HG03175 (cell line): ENCODE measurements around the gene LGALS3BP.
"Not testable (repeated sequence)": the region's sequence is repeated elsewhere in the genome, so short reads cannot be mapped to it uniquely, and the experiment has no call there.

ENCODE experiments used
- ATAC-seq: cut with Tn5 transposase; IDR thresholded peaks from one replicate; pipeline ENCODE4 v1.9.1; 2021; ENCODE audit warnings: mild to moderate bottlenecking, moderate library complexity; ENCODE audit not compliant: unreplicated experiment

Gene LGALS3BP

GRCh38 chr17:78966123-78966813, 13.5 kb downstream of the LGALS3BP start:
- no peak for ATAC-seq

- ATAC-seq, result no peak
These were observed 14.2 kb downstream of the LGALS3BP start for GRCh38 chr17:78965491-78965924.

DNA sequence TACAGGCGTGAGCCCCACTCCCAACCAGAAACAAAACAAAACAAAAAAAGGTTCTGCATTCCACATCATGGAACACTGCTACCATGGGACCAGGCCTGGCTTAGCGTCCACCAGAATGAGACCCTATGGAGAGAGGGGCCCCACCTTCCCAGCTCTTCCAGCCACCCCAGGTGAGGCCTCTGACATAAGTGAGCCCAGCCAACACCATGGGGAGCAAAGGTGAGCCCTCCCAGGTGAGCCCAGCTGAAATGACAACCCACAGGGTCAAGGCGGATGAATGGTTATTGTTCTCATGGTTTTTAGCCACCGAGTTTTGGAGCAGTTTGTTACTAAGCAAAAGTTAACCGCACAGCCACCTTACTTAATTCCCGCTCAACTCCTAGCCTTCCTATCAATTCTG, 16.3 kb downstream of the LGALS3BP start:
- no peak for ATAC-seq

GRCh38 chr17:78962984-78963348, 16.8 kb downstream of the LGALS3BP start:
- not testable (repeated sequence) for ATAC-seq

- ATAC-seq, result no peak
These were observed 17.3 kb downstream of the LGALS3BP start for GRCh38 chr17:78962345-78962983.

DNA sequence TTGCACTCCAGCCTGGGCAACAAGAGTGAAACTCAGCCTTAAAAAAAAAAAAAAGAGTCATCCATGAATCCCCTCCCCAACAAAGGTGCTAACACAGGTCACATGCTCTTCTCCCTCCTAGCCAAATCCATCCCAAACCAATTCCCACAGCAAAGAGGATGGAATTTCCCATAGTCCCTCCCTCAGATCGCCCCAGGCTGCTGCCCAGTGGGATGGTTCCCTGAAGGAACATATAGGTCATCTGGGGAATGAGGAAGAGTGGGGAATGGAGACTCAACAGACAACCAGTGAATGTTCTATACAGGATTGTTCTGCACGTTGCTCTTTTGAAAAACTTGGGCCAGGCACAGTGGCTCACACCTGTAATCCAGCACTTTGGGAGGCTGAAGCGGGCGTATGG, 18.2 kb downstream of the LGALS3BP start:
- ATAC-seq, result no peak

- no peak for ATAC-seq
These were observed 18.8 kb downstream of the LGALS3BP start for GRCh38 chr17:78960928-78961327.

GRCh38 chr17:78959803-78960202, 19.9 kb downstream of the LGALS3BP start:
- ATAC-seq, result no peak

DNA sequence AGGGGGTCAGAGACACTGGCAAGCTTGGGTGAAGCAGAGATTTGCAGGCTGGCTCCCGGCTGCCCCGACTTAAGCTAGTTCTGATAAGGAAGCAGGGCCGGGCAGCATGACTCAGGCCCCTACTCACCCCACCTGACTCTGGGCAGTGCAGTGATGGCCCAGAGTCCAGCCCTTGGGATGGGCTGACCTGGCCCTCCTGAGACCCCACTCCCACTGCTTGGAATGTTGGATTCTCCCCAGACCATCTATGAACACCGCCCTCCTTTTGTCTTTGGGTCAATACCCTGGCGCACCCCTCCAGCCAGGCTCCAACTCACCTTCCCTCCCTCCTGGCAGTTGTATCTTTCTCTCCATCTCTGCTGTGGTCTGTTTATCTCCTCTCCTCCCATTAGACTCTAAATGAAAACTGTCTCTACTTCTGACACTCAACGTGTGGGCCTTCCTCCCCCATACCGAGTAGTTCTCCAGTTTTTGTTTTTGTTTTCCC, 21.0 kb downstream of the LGALS3BP start:
- ATAC-seq, result no peak

DNA sequence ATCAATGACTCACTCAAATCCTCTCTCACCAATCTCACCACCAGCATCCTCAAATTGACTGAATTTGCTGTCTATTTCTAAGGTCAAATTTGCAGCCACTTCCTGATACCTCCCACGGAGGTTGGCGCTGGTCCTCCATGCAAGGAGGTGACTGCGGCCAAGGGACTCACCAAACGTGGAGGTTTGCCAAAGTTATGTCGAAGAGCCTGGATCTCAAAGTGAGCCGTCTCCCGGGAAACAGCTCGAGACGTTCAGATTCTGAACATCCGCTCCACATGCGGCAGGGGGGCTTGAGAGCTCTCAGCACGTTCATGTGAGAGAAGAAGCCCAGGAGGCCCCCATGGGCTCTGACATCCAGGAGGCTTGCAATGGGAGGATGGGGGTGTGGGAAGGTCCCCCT, 22.6 kb downstream of the LGALS3BP start:
- ATAC-seq, result no peak

GRCh38 chr17:78956254-78956653, 23.5 kb downstream of the LGALS3BP start:
- ATAC-seq, result no peak

DNA sequence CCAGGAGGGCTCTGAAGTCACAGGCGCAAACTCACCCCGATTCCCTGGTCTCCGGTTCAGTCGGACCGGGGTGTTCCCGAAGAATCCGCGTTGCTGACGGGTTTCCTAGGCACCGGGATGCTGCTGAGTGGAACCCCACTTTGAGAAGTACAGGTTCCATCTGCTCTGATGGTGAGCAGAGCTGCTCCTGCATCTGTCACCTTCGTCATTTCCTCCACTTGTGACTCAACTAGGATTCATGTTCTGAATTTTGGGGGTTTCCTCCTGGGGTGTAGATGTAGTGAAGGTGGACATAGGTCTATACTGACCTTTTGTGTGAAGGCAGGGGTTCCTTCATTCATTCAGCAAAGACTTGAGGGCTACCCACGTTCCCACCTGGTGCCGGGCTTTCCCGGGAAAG, 25.0 kb downstream of the LGALS3BP start:
- ATAC-seq, result no peak

- ATAC-seq, result no peak
These were observed 26.1 kb downstream of the LGALS3BP start for GRCh38 chr17:78953356-78954350.

- ATAC-seq, result no peak
These were observed 27.0 kb downstream of the LGALS3BP start for GRCh38 chr17:78952706-78953105.

- ATAC-seq, result no peak
These were observed 27.7 kb downstream of the LGALS3BP start for GRCh38 chr17:78951967-78952551.

GRCh38 chr17:78950870-78951269, 28.9 kb downstream of the LGALS3BP start:
- no peak for ATAC-seq

DNA sequence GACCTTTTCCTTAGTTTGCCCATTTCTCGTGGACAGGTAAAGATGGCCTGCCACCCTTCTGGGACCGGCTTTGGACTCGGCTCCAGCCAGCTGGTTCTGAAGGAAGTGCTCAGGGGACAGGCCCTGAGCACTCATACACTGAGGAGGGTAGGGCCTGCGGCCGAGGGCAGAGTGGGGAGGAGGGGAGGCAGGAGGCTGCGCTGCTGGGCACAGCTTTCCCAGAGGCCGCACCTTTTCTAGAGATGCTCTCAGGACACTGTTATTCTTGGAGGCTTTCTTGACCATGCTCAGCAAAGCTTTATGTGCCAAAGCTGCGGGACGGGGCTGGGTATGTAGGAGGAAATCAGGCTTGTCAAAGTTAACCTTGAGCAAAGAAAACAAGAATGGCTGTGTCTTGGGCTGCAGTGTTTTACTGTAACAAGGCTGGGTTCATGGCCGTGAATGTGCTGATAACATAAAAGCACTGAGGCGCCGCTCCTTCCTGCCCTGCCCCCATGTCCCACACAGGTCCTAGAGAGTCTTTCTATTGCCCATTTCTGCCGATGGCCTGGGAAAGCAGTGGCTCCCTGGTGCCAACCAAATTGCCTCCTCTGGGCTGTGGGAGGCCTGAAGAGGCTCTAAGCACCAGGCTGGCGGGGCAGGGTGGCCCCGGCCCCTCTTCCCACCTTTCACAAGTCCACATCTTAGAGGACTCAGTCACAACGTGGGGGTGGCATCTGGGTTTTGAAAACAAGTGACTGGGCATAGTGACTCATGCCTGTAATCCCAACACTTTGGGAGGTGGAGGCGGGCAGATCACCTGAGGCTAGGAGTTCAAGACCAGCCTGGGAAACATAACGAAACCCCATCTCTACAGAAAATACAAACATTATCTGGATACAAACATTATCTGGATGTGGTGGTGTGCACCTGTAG, 32.2 kb downstream of the LGALS3BP start:
- ATAC-seq, result no peak

- ATAC-seq, result no peak
These were observed 33.1 kb downstream of the LGALS3BP start for GRCh38 chr17:78946631-78947030.

DNA sequence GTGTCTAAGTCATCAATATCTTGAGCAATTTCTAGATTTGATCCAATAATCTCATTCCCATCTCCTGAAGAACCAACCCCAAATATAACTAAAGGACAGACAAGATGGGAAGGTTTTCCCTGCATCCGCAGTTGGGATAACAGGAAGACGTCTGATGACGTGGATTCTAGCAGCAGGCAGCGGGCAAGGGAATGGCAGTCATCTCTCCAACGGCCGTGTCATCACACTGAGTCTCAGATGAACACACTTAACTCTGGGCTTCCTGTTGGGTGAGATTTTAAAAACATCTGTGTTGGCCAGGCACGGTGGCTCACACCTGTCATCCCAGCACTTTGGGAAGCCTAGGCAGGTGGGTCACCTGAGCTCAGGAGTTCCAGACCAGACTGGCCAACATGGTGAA, 33.6 kb downstream of the LGALS3BP start:
- no peak for ATAC-seq

DNA sequence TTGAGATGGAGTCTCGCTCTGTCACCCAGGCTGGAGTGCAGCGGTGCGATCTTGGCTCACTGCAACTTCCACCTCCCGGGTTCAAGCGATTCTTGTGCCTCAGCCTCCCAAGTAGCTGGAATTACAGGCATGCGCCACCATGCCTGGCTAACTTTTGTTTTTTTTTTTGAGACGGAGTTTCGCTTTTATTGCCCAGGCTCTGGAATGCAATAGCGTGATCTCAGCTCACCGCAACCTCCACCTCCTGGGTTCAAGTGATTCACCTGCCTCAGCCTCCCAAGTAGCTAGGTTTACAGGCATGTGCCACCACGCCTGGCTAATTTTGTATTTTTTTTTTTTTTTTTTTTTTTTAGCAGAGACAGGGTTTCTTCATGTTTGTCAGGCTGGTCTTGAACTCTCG, 34.3 kb downstream of the LGALS3BP start:
- not testable (repeated sequence) for ATAC-seq
